H1 (cell line): ENCODE results near the gene CCNJ. TPM values are rescaled to one million over a fixed set of nuclear protein-coding genes. Genes with fewer than 3 reads are reported as not detected.

Source experiments
- CTCF ChIA-PET: fragments of 300-600 bp; sonication (Branson Sonifier 250); formaldehyde crosslinking; loops from one replicate; lab custom pipeline; 2021; ENCODE audit not compliant: partially characterized antibody; lab: Charles Lee
- POLR2A ChIA-PET: fragments of 300-600 bp; sonication (Branson Sonifier 250); formaldehyde crosslinking; loops from one replicate; lab custom pipeline; 2021; ENCODE audit warnings: inconsistent platforms; ENCODE audit not compliant: partially characterized antibody; lab: Charles Lee
- DNase-seq, 2 experiments: peaks; one replicate each; pipeline versions ENCODE4 v3.0.0 to v3.0.0-alpha.2; 2010 to 2022; ENCODE audit warnings: low spot score in 2 of 2, low read depth in 1 of 2, mixed read lengths in 1 of 2
- FAIRE-seq: peaks from 2 replicates; lab custom pipeline; 2011; peaks lifted over from hg19 to GRCh38; lab: Jason Lieb, UNC
- H2AFZ ChIP-seq: 2 replicates; pipeline ENCODE4 v1.8.1; 2012; ENCODE audit warnings: low read length, inconsistent platforms
- H2AK5ac ChIP-seq: 2 replicates; pipeline ENCODE4 v1.6.1; 2013; ENCODE audit warnings: low read depth, low read length
- H2BK120ac ChIP-seq: replicated peaks from 2 replicates; pipeline ENCODE3; 2013; ENCODE audit warnings: low read depth, low read length, inconsistent platforms
- H2BK12ac ChIP-seq: 2 replicates; pipeline ENCODE4 v1.6.1; 2013; ENCODE audit warnings: low read depth, low read length
- H2BK15ac ChIP-seq: 2 replicates; pipeline ENCODE4 v1.6.1; 2013; ENCODE audit warnings: low read length
- H2BK20ac ChIP-seq: 2 replicates; pipeline ENCODE4 v1.6.1; 2013; ENCODE audit warnings: low read length
- H2BK5ac ChIP-seq: 2 replicates; pipeline ENCODE4 v1.6.1; 2013; ENCODE audit warnings: low read depth, low read length
- H3K14ac ChIP-seq: 2 replicates; pipeline ENCODE4 v1.6.1; 2013; ENCODE audit warnings: inconsistent platforms; ENCODE audit not compliant: insufficient read length
- H3K18ac ChIP-seq: 2 replicates; pipeline ENCODE4 v1.6.1; 2013; ENCODE audit warnings: low read length; ENCODE audit errors: extremely low read depth
- H3K23ac ChIP-seq: 2 replicates; pipeline ENCODE4 v1.6.1; 2013; ENCODE audit warnings: inconsistent platforms; ENCODE audit not compliant: insufficient read length
- H3K23me2 ChIP-seq: 2 replicates; pipeline ENCODE4 v1.6.1; 2013; ENCODE audit warnings: low read depth, low read length
- H3K27ac ChIP-seq: 2 replicates; pipeline ENCODE4 v1.6.1; 2011; ENCODE audit warnings: low read depth, low read length, inconsistent platforms
- H3K27me3 ChIP-seq, 4 experiments: replicated peaks in 1 of 4; 1 replicate in 1 of 4; 2 replicates in 3 of 4; pipeline versions ENCODE4 v1.6.1 to v1.8.1; 2011 to 2013; ENCODE audit warnings: low read length in 3 of 4, mild to moderate bottlenecking in 3 of 4, inconsistent platforms in 2 of 4, mixed read lengths in 2 of 4, moderate library complexity in 1 of 4; ENCODE audit not compliant: control insufficient read depth in 3 of 4, insufficient read depth in 3 of 4; ENCODE audit errors: extremely low read depth in 1 of 4
- H3K36me3 ChIP-seq, 4 experiments: 2 replicates each; pipeline versions ENCODE4 v1.6.1 to v1.8.1; 2011 to 2013; ENCODE audit warnings: mild to moderate bottlenecking in 4 of 4, low read length in 3 of 4, moderate library complexity in 2 of 4, control low read depth in 1 of 4, inconsistent platforms in 1 of 4; ENCODE audit not compliant: insufficient read depth in 4 of 4, control insufficient read depth in 2 of 4
- H3K4ac ChIP-seq: replicated peaks from 2 replicates; pipeline ENCODE3; 2013; ENCODE audit warnings: low read length, low read depth, mixed read lengths, inconsistent platforms; ENCODE audit not compliant: insufficient read length
- H3K4me1 ChIP-seq, 4 experiments: replicated peaks in 1 of 4; 1 replicate in 1 of 4; 2 replicates in 3 of 4; pipeline versions ENCODE4 v1.6.1 to v1.8.1; 2011 to 2013; ENCODE audit warnings: low read length in 3 of 4, inconsistent platforms in 2 of 4, mixed read lengths in 1 of 4; ENCODE audit not compliant: insufficient read depth in 4 of 4, control insufficient read depth in 3 of 4
- H3K4me2 ChIP-seq, 2 experiments: 2 replicates each; pipeline versions ENCODE4 v1.6.1 to v1.8.1; 2011 to 2013; ENCODE audit warnings: low read depth in 2 of 2, low read length in 2 of 2, control low read depth in 1 of 2, inconsistent platforms in 1 of 2, mild to moderate bottlenecking in 1 of 2; ENCODE audit not compliant: insufficient read depth in 1 of 2
- H3K4me3 ChIP-seq, 4 experiments: fragments of 200-600, 300-600 bp in 1 of 4; sonication (generic), shearing (Covaris generic), sonication (Bioruptor Twin) in 1 of 4; 2 replicates each; pipeline versions ENCODE4 v1.5.1 to v1.8.1; 2011 to 2016; ENCODE audit warnings: low read length in 4 of 4, low read depth in 3 of 4, control low read depth in 2 of 4, inconsistent platforms in 2 of 4, mild to moderate bottlenecking in 2 of 4, mixed read lengths in 1 of 4, moderate library complexity in 1 of 4; ENCODE audit not compliant: insufficient read depth in 2 of 4; ENCODE audit errors: extremely low read depth in 1 of 4
- H3K56ac ChIP-seq: replicated peaks from 2 replicates; pipeline ENCODE3; 2013; ENCODE audit warnings: low read depth, mild to moderate bottlenecking, mixed read lengths, low read length, inconsistent platforms; ENCODE audit not compliant: insufficient read length
- H3K79me1 ChIP-seq: 2 replicates; pipeline ENCODE4 v1.6.1; 2013; ENCODE audit warnings: low read depth, low read length, control low read depth
- H3K79me2 ChIP-seq, 2 experiments: 2 replicates each; pipeline versions ENCODE4 v1.6.1 to v1.8.1; 2012 to 2013; ENCODE audit warnings: low read length in 2 of 2, mild to moderate bottlenecking in 2 of 2, inconsistent platforms in 1 of 2; ENCODE audit not compliant: insufficient read depth in 2 of 2, control insufficient read depth in 1 of 2
- H3K9ac ChIP-seq, 4 experiments: replicated peaks in 1 of 4; 1 replicate in 1 of 4; 2 replicates in 3 of 4; pipeline versions ENCODE4 v1.6.1 to v1.8.1; 2011 to 2013; ENCODE audit warnings: low read depth in 3 of 4, low read length in 3 of 4, control low read depth in 2 of 4, mild to moderate bottlenecking in 2 of 4, moderate library complexity in 2 of 4, inconsistent platforms in 1 of 4; ENCODE audit errors: extremely low read depth in 1 of 4
- H3K9me3 ChIP-seq, 2 experiments: 2 replicates each; pipeline versions ENCODE4 v1.6.1 to v1.8.1; 2012 to 2013; ENCODE audit warnings: mild to moderate bottlenecking in 2 of 2, moderate library complexity in 2 of 2, control low read depth in 1 of 2, inconsistent platforms in 1 of 2, low read depth in 1 of 2, low read length in 1 of 2, mixed read lengths in 1 of 2; ENCODE audit not compliant: insufficient read depth in 2 of 2
- H4K20me1 ChIP-seq, 2 experiments: replicated peaks in 1 of 2; 2 replicates each; pipeline versions ENCODE3 to v1.8.1; 2011 to 2013; ENCODE audit warnings: inconsistent platforms in 2 of 2, low read length in 2 of 2, mild to moderate bottlenecking in 1 of 2; ENCODE audit not compliant: insufficient read depth in 2 of 2, control insufficient read depth in 1 of 2
- H4K5ac ChIP-seq: 2 replicates; pipeline ENCODE4 v1.6.1; 2013; ENCODE audit warnings: low read length, low read depth, mixed read lengths, inconsistent platforms; ENCODE audit not compliant: insufficient read length
- H4K8ac ChIP-seq: 2 replicates; pipeline ENCODE4 v1.8.0; 2013; ENCODE audit warnings: mild to moderate bottlenecking, moderate library complexity, low read length, inconsistent platforms; ENCODE audit not compliant: insufficient read depth; ENCODE audit errors: extremely low read depth
- H4K91ac ChIP-seq: replicated peaks from 2 replicates; pipeline ENCODE3; 2013; ENCODE audit warnings: low read length, mixed read lengths, inconsistent platforms; ENCODE audit not compliant: insufficient read length
- CBX5 ChIP-seq: fragments of 300-800, 300-1000 bp; sonication (generic); IDR thresholded peaks from 2 replicates; pipeline ENCODE4 v1.7.1; 2016; ENCODE audit warnings: antibody characterized with exemption, low read length, low read depth
- CEBPB ChIP-seq: IDR thresholded peaks from 2 replicates; pipeline ENCODE4 v1.6.1; 2012; ENCODE audit warnings: low read depth, low read length
- CHD1 ChIP-seq: IDR thresholded peaks from 2 replicates; pipeline ENCODE4 v1.6.1; 2012; ENCODE audit warnings: low read depth, low read length, improper control_type of control experiment
- EP300 ChIP-seq, 2 experiments: IDR thresholded peaks; 1 replicate in 1 of 2; 2 replicates in 1 of 2; pipeline ENCODE4 v1.6.1; 2011 to 2012; ENCODE audit warnings: low read depth in 2 of 2, low read length in 2 of 2, mild to moderate bottlenecking in 2 of 2, borderline replicate concordance in 1 of 2, inconsistent platforms in 1 of 2, moderate library complexity in 1 of 2
- FOSL1 ChIP-seq: IDR thresholded peaks from 2 replicates; pipeline ENCODE4 v1.6.1; 2011; ENCODE audit warnings: mild to moderate bottlenecking, low read depth, low read length, moderate library complexity; ENCODE audit not compliant: insufficient read depth
- JUN ChIP-seq: IDR thresholded peaks from 2 replicates; pipeline ENCODE4 v1.6.1; 2011; ENCODE audit warnings: low read depth, mild to moderate bottlenecking, improper control_type of control experiment, low read length
- MAFK ChIP-seq: IDR thresholded peaks from 2 replicates; pipeline ENCODE4 v1.6.1; 2012; ENCODE audit warnings: low read depth, mild to moderate bottlenecking, improper control_type of control experiment, low read length
- RAD21 ChIP-seq, 2 experiments: IDR thresholded peaks in 1 of 2; conservative IDR thresholded peaks in 1 of 2; 2 replicates each; pipeline ENCODE4 v1.6.1; 2011; ENCODE audit warnings: low read depth in 2 of 2, low read length in 2 of 2, improper control_type of control experiment in 1 of 2, inconsistent platforms in 1 of 2, mild to moderate bottlenecking in 1 of 2, moderate library complexity in 1 of 2
- RFX5 ChIP-seq: IDR thresholded peaks from 2 replicates; pipeline ENCODE4 v1.6.1; 2011; ENCODE audit warnings: low read depth, low read length, improper control_type of control experiment, borderline replicate concordance
- RNF2 ChIP-seq: fragments of 200-900, 300-1000 bp; sonication (generic); IDR thresholded peaks from 2 replicates; pipeline ENCODE4 v1.7.1; 2016; ENCODE audit warnings: borderline replicate concordance, low read depth, mild to moderate bottlenecking, antibody characterized with exemption, low read length; ENCODE audit not compliant: poor library complexity, severe bottlenecking; ENCODE audit errors: missing control alignments
- SAP30 ChIP-seq: fragments of 300-600 bp; sonication (generic); IDR thresholded peaks from 2 replicates; pipeline ENCODE4 v1.7.1; 2012; ENCODE audit warnings: low read length, moderate library complexity, mild to moderate bottlenecking, inconsistent platforms; ENCODE audit not compliant: insufficient read depth, insufficient replicate concordance
- SP2 ChIP-seq: IDR thresholded peaks from 2 replicates; pipeline ENCODE4 v1.6.1; 2012; ENCODE audit warnings: mild to moderate bottlenecking, low read length, inconsistent platforms
- SRF ChIP-seq: IDR thresholded peaks from 2 replicates; pipeline ENCODE4 v1.6.1; 2011; ENCODE audit warnings: mild to moderate bottlenecking, low read depth, low read length, moderate library complexity
- WGBS, 2 experiments: shearing (Covaris generic) in 1 of 2; methylation state at CpG; one replicate each; pipeline versions ENCODE4 v1.1.6 to v1.1.7; 2013 to 2015; ENCODE audit warnings: low lambda C conversion rate in 2 of 2, mixed read lengths in 2 of 2, inconsistent platforms in 1 of 2, low coverage in 1 of 2, missing lambda C conversion rate in 1 of 2; ENCODE audit not compliant: insufficient replicate concordance in 2 of 2, insufficient coverage in 1 of 2, insufficient read length in 1 of 2; ENCODE audit errors: extremely low coverage in 1 of 2, missing lambda C conversion rate in 1 of 2; 5-methylcytosine and 5-hydroxymethylcytosine counted together
- polyA plus RNA-seq, 7 experiments: library from polyadenylated mRNA; depleted of rRNA in 3 of 7; stranded (reverse) in 5 of 7; unstranded in 2 of 7; fragments of >200 nt in 5 of 7; fragments of 200-250 nt in 2 of 7; gene quantifications; 1 replicate in 5 of 7; 2 replicates in 1 of 7; 4 replicates in 1 of 7; pipeline versions ENCODE4 v1.2.1 to v1.2.3, GENCODE V29; 2011 to 2013; ENCODE audit warnings: missing spikeins in 2 of 7, mixed read lengths in 2 of 7
- total RNA-seq: library from RNA; stranded (reverse); fragmentation: NEBNext Ultra II Directional; extraction: Animal tissue kit (Norgen Biotek cat#: 25700); gene quantifications from 2 replicates; pipeline ENCODE4 v1.2.1, GENCODE V29; 2021

The CCNJ gene
- total and polyA plus RNA-seq, 2 of the 8 experiments (the other 6 are each of a cell fraction or from before 2014, with no cell fraction given), result 31.4 to 34.7 TPM

- Histone ChIP-seq H4K8ac (no peak overlapping the region), H3K4me2 (no peak overlapping the region), H4K91ac (no peak overlapping the region), H3K79me1 (peaks cover 3% of the 10 kb centered on the region; the same call in 1 of the 2 replicates), H3K79me2 (peaks cover 0 to 37% of the 10 kb centered on the region in 2 experiments; a peak in 2 of 4 replicates), H4K20me1 (peaks cover 1 to 5% of the 10 kb centered on the region in 2 experiments), H3K36me3 (peaks cover 18 to 52% (median 36%) of the 10 kb centered on the region in 4 experiments), H3K14ac (no peak overlapping the region), H3K4ac (no peak overlapping the region), H3K27ac (no peak overlapping the region), H2BK5ac (no peak overlapping the region), H3K4me1 (peaks cover 0 to 3% (median 0%) of the 10 kb centered on the region in 4 experiments; a peak in 1 of 7 replicates), H3K27me3 (no peaks in the 10 kb centered on the region), H3K23ac (no peak overlapping the region), H4K5ac (no peak overlapping the region), H2BK20ac (no peak overlapping the region), H2AFZ (no peak overlapping the region), H2BK12ac (no peak overlapping the region), H3K56ac (no peak overlapping the region), H3K9me3 (no peaks in the 10 kb centered on the region), H2BK120ac (no peak overlapping the region), H2AK5ac (no peak overlapping the region), H3K9ac (no peak overlapping the region), H3K23me2 (no peaks in the 10 kb centered on the region), H3K4me3 (no peak overlapping the region), H2BK15ac (no peak overlapping the region), H3K18ac (no peak overlapping the region)
- CTCF ChIA-PET, result interaction anchor here (0.6 to 1.5 kb wide), 4 partner anchors 9 to 488 kb away, joined by 3 to 5 read pairs (median 3); no protein-coding TSS in a partner anchor
- POLR2A ChIA-PET, result no interaction called here
- DNase-seq (no peak), FAIRE-seq (no peak)
- WGBS, 2 experiments, result 98% methylated on average over 7 of the region's 7 CpGs; no CpG with 5 or more reads in 1 of the 2 experiments
- TF ChIP-seq FOSL1, result no peak
- TF ChIP-seq JUN, result no peak
- TF ChIP-seq CBX5, result no peak
- no peak for TF ChIP-seq CHD1
- TF ChIP-seq MAFK, result no peak
- no peak for TF ChIP-seq CEBPB
- no peak for TF ChIP-seq RNF2
- TF ChIP-seq SAP30, result no peak
- no peak for TF ChIP-seq SP2
- TF ChIP-seq RAD21 (IDR thresholded peaks at IDR 0.05 in 1 of 2, conservative IDR thresholded peaks at IDR 0.05 in 1 of 2; ENCODE audit: low read depth in 2 of 2, low read length in 2 of 2), result no peak
- no peak for TF ChIP-seq RFX5
- TF ChIP-seq EP300 (IDR thresholded peaks at IDR 0.05; ENCODE audit: borderline replicate concordance in 1 of 2, low read depth in 2 of 2, low read length in 2 of 2), result no peak
- TF ChIP-seq SRF, result no peak
Observed at GRCh38 chr10:96056787-96057186, 13.4 kb downstream of the CCNJ start.
